ENCODE data around the gene CCDC148. TPM values are rescaled to one million over a fixed set of nuclear protein-coding genes. Genes with fewer than 3 reads are reported as not detected.

The CCDC148 gene
- total and polyA plus RNA-seq, 5 donors from 2014 or later, result not detected

DNA sequence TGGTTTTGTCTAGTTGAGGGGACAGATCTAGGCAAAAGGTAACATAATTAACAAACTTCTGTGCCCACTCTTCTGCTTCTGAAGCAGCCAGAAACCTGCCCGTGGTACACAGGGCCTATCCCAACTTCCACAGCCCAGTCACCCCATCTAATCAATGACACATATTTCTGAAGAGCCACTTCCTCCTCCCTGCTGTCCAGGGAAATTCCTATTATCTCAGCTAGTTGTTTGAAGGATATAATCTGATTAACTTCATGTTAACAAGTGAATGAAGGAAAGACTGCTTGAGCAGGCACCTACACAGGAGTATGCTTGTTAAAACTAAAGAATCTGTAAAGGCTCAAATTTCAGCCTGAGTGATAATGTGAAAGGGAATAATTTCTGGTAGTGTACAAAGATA, 61.4 kb downstream of the CCDC148 start:
- Mint-ChIP-seq H3K36me3 (no peaks in the 10 kb centered on the region), H3K27ac (no peak overlapping the region), H3K4me1 (peaks cover 0 to 6% (median under 1%) of the 10 kb centered on the region in 4 donors), H3K27me3 (peaks cover 12% of the 10 kb centered on the region), H3K4me3 (no peak overlapping the region), H3K9me3 (peaks cover 0 to 8% (median 3%) of the 10 kb centered on the region in 7 donors)
- ATAC-seq (ENCODE audit: low read depth in 2 of 2) (no peak), DNase-seq (no peak)
- H3K4me3 ChIP-seq (ENCODE audit: low read depth, low read length), result no peak overlapping the region
- no peaks in the 10 kb centered on the region for H3K9me3 ChIP-seq (ENCODE audit: control insufficient read depth in 2 of 2, low read length in 2 of 2)
- no peak overlapping the region for H3K27ac ChIP-seq (ENCODE audit: insufficient read depth, low read length, poor library complexity, severe bottlenecking)
- no peaks in the 10 kb centered on the region for H3K4me1 ChIP-seq (ENCODE audit: control insufficient read depth, insufficient read depth, low read length, poor library complexity, severe bottlenecking)
- H3K36me3 ChIP-seq (ENCODE audit: control insufficient read depth, insufficient read depth, low read length), result no peaks in the 10 kb centered on the region
- no peaks in the 10 kb centered on the region for H3K27me3 ChIP-seq (ENCODE audit: control insufficient read depth, insufficient read depth, low read length)

DNA sequence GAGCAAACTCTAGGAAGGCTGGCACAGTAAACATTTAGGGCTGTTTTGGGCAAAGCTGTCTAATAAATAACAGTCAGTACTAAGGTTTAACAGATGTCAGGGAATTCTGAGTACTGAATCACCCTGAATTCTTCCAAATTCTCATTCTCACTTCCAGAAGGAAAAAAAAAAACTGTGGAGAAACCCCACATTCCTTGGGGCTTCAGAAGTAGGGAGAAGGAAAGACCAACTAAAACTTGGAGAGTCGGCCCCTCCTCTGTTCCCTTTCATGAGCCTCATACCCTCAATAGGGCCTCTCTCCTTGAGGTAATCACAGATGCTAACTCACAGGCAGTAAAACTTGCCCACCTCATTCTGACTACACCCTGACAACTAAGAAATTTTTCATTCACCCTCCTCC, 62.1 kb downstream of the CCDC148 start:
- H3K36me3 ChIP-seq (ENCODE audit: control insufficient read depth, insufficient read depth, low read length), result no peaks in the 10 kb centered on the region
- H3K36me3 Mint-ChIP-seq, result no peaks in the 10 kb centered on the region
- H3K9me3 ChIP-seq (ENCODE audit: control insufficient read depth in 2 of 2, low read length in 2 of 2), result no peaks in the 10 kb centered on the region
- H3K4me3 ChIP-seq (ENCODE audit: low read depth, low read length), result no peak overlapping the region
- H3K27me3 ChIP-seq (ENCODE audit: control insufficient read depth, insufficient read depth, low read length), result no peaks in the 10 kb centered on the region
- H3K4me3 Mint-ChIP-seq, result no peak overlapping the region
- H3K4me1 ChIP-seq (ENCODE audit: control insufficient read depth, insufficient read depth, low read length, poor library complexity, severe bottlenecking), result no peaks in the 10 kb centered on the region
- H3K27ac ChIP-seq (ENCODE audit: insufficient read depth, low read length, poor library complexity, severe bottlenecking), result no peak overlapping the region
- DNase-seq, result no peak
- peaks cover 14% of the 10 kb centered on the region for H3K27me3 Mint-ChIP-seq
- H3K27ac Mint-ChIP-seq, result no peak overlapping the region
- peaks cover 0 to 6% (median under 1%) of the 10 kb centered on the region in 4 donors for H3K4me1 Mint-ChIP-seq
- H3K9me3 Mint-ChIP-seq, result peaks cover 0 to 2% (median 0%) of the 10 kb centered on the region in 7 donors
- ATAC-seq (ENCODE audit: low read depth in 2 of 2), result no peak

DNA sequence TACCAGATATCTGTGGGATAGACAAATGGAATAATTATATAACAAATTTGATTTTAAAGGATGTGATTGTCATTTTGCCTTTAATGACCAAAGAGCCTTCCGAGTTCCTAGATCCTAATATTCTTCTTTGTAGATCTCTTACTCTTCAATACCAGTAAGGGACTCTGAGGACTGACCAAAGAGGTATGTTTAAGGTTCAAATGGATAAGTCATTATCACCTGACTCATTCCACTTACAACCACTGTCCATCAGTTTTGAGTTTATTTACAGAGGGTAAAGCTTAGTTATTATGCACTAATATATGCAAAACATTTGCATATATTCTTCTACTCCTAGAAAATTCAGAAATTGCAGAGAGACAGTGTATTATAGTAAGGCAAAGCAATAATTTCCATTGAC, 62.7 kb downstream of the CCDC148 start:
- ATAC-seq (ENCODE audit: low read depth in 2 of 2), result no peak
- DNase-seq, result no peak
- H3K4me1 ChIP-seq (ENCODE audit: control insufficient read depth, insufficient read depth, low read length, poor library complexity, severe bottlenecking), result no peaks in the 10 kb centered on the region
- H3K27ac ChIP-seq (ENCODE audit: insufficient read depth, low read length, poor library complexity, severe bottlenecking), result no peak overlapping the region
- H3K4me3 ChIP-seq (ENCODE audit: low read depth, low read length), result no peak overlapping the region
- Mint-ChIP-seq H3K4me3 (no peak overlapping the region), H3K36me3 (no peaks in the 10 kb centered on the region), H3K9me3 (peaks cover 0 to 2% (median 0%) of the 10 kb centered on the region in 7 donors), H3K27me3 (peaks cover 14% of the 10 kb centered on the region), H3K27ac (no peak overlapping the region), H3K4me1 (peaks cover 0 to 6% (median under 1%) of the 10 kb centered on the region in 4 donors)
- no peaks in the 10 kb centered on the region for H3K9me3 ChIP-seq (ENCODE audit: control insufficient read depth in 2 of 2, low read length in 2 of 2)
- no peaks in the 10 kb centered on the region for H3K36me3 ChIP-seq (ENCODE audit: control insufficient read depth, insufficient read depth, low read length)
- no peaks in the 10 kb centered on the region for H3K27me3 ChIP-seq (ENCODE audit: control insufficient read depth, insufficient read depth, low read length)

DNA sequence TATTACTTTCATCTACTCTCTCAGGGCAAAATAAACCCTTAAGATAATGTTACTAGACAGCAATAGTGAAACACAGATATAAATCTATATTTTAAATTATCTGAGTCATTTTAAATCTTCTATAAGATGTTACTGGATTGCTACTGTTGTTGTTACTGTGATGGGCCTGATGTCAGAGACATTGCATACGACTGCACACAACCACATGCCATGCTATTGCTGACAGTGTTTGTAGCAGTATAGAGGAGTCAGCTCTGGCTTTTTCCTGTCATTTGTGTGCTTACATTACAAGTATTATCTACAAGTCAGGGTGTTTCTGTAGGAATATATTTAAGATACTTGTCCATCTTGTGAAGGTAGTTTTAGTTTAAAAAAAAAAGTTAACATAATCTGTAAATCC, 63.9 kb downstream of the CCDC148 start:
- peaks cover 14% of the 10 kb centered on the region for H3K27me3 Mint-ChIP-seq
- H3K4me3 Mint-ChIP-seq, result no peak overlapping the region
- no peak overlapping the region for H3K27ac Mint-ChIP-seq

DNA sequence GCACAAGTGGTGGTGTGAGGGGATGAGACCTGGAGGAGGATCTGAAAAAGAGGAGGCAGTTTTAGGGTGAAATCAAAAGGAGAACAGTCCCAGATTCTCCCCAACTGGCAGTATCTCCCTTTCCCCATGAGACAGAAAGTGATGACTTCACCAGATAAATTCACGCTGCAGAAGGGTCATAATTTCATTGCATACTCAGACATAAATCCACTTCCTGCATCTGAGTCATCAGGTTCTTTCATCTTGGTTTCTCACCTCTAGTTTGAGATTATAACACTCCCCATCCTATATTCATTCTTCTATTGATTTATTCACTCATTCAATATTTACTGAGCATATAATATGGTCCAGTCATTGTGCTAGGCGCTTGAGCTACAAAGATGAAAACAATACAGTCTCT, 64.7 kb downstream of the CCDC148 start:
- H3K36me3 Mint-ChIP-seq, result no peaks in the 10 kb centered on the region
- DNase-seq (peak in 1 of 3 donors; percentile 27), ATAC-seq (ENCODE audit: low read depth in 2 of 2) (peak; percentile 37 to 67)
- Histone ChIP-seq H3K9me3 (ENCODE audit: control insufficient read depth in 2 of 2, low read length in 2 of 2) (no peaks in the 10 kb centered on the region), H3K4me1 (ENCODE audit: control insufficient read depth, insufficient read depth, low read length, poor library complexity, severe bottlenecking) (no peaks in the 10 kb centered on the region), H3K36me3 (ENCODE audit: control insufficient read depth, insufficient read depth, low read length) (no peaks in the 10 kb centered on the region), H3K27me3 (ENCODE audit: control insufficient read depth, insufficient read depth, low read length) (no peaks in the 10 kb centered on the region), H3K4me3 (ENCODE audit: low read depth, low read length) (no peak overlapping the region), H3K27ac (ENCODE audit: insufficient read depth, low read length, poor library complexity, severe bottlenecking) (no peak overlapping the region)
- H3K9me3 Mint-ChIP-seq, result peaks cover 0 to 1% (median 0%) of the 10 kb centered on the region in 7 donors
- H3K27ac Mint-ChIP-seq, result no peak overlapping the region
- peaks cover 0 to 6% (median under 1%) of the 10 kb centered on the region in 4 donors for H3K4me1 Mint-ChIP-seq
- H3K4me3 Mint-ChIP-seq, result no peak overlapping the region
- H3K27me3 Mint-ChIP-seq, result peaks cover 14% of the 10 kb centered on the region

More for the DNA sequence above, 63.9 kb downstream of the CCDC148 start:
- no peak overlapping the region for H3K27ac ChIP-seq (ENCODE audit: insufficient read depth, low read length, poor library complexity, severe bottlenecking)
- no peaks in the 10 kb centered on the region for H3K4me1 ChIP-seq (ENCODE audit: control insufficient read depth, insufficient read depth, low read length, poor library complexity, severe bottlenecking)
- no peaks in the 10 kb centered on the region for H3K9me3 ChIP-seq (ENCODE audit: control insufficient read depth in 2 of 2, low read length in 2 of 2)
- ATAC-seq (ENCODE audit: low read depth in 2 of 2), result no peak
- no peak for DNase-seq
- peaks cover 0 to 6% (median under 1%) of the 10 kb centered on the region in 4 donors for H3K4me1 Mint-ChIP-seq
- H3K9me3 Mint-ChIP-seq, result peaks cover 0 to 2% (median 0%) of the 10 kb centered on the region in 7 donors
- H3K36me3 ChIP-seq (ENCODE audit: control insufficient read depth, insufficient read depth, low read length), result no peaks in the 10 kb centered on the region
- no peak overlapping the region for H3K4me3 ChIP-seq (ENCODE audit: low read depth, low read length)
- H3K27me3 ChIP-seq (ENCODE audit: control insufficient read depth, insufficient read depth, low read length), result no peaks in the 10 kb centered on the region
- H3K36me3 Mint-ChIP-seq, result no peaks in the 10 kb centered on the region

DNA sequence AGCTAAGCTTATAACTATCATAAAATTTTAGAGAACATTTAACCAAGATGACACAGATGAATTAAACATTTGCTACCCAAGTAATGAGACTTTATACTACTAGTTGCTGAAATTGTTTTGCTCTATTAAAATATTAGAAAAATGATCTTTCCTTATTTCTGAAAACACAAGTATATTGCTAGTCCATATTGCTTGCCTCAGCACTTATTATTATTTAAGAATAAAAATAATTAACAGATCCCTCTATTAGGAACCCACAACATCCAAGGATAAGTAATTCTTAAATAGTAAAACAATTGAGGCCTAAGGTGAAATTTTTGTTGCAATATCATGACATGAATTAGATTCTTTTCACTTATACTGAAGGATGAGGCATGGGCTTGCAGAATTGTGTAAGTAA, 65.2 kb downstream of the CCDC148 start:
- Histone ChIP-seq H3K27me3 (ENCODE audit: control insufficient read depth, insufficient read depth, low read length) (no peaks in the 10 kb centered on the region), H3K36me3 (ENCODE audit: control insufficient read depth, insufficient read depth, low read length) (no peaks in the 10 kb centered on the region), H3K4me1 (ENCODE audit: control insufficient read depth, insufficient read depth, low read length, poor library complexity, severe bottlenecking) (no peaks in the 10 kb centered on the region), H3K4me3 (ENCODE audit: low read depth, low read length) (no peak overlapping the region), H3K27ac (ENCODE audit: insufficient read depth, low read length, poor library complexity, severe bottlenecking) (no peak overlapping the region), H3K9me3 (ENCODE audit: control insufficient read depth in 2 of 2, low read length in 2 of 2) (no peaks in the 10 kb centered on the region)
- H3K27ac Mint-ChIP-seq, result no peak overlapping the region
- H3K4me3 Mint-ChIP-seq, result no peak overlapping the region
- H3K36me3 Mint-ChIP-seq, result no peaks in the 10 kb centered on the region
- peaks cover 11% of the 10 kb centered on the region for H3K27me3 Mint-ChIP-seq
- ATAC-seq (ENCODE audit: low read depth in 2 of 2) (no peak), DNase-seq (no peak)
- H3K4me1 Mint-ChIP-seq, result peaks cover 0 to 6% (median under 1%) of the 10 kb centered on the region in 4 donors
- H3K9me3 Mint-ChIP-seq, result peaks cover 0 to 3% (median 0%) of the 10 kb centered on the region in 7 donors

DNA sequence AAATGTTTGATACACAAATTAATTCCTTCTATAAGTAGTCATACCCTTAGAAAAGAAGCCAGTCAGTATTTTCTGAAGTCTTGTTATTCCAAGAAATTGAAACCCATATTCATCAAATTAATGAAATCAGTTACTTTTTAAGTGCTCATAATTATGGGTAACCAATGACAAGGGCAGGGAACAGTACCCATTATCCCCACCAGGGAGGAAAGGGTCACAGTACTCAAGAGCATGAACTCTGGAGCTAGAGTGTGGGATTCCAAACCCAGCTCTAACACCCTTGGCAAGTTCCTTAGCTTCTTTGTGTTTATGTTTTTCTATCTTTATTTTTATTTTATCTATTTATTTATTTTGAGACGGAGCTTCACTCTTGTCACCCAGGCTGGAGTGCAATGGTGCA, 68.4 kb downstream of the CCDC148 start:
- no peaks in the 10 kb centered on the region for H3K27me3 ChIP-seq (ENCODE audit: control insufficient read depth, insufficient read depth, low read length)
- H3K9me3 ChIP-seq (ENCODE audit: control insufficient read depth in 2 of 2, low read length in 2 of 2), result no peaks in the 10 kb centered on the region
- no peak overlapping the region for H3K4me3 ChIP-seq (ENCODE audit: low read depth, low read length)
- ATAC-seq (ENCODE audit: low read depth in 2 of 2) (no peak), DNase-seq (no peak)
- peaks cover 0 to 7% (median 0%) of the 10 kb centered on the region in 7 donors for H3K9me3 Mint-ChIP-seq
- no peaks in the 10 kb centered on the region for H3K4me1 ChIP-seq (ENCODE audit: control insufficient read depth, insufficient read depth, low read length, poor library complexity, severe bottlenecking)
- peaks cover 6% of the 10 kb centered on the region for H3K27me3 Mint-ChIP-seq
- H3K27ac ChIP-seq (ENCODE audit: insufficient read depth, low read length, poor library complexity, severe bottlenecking), result no peak overlapping the region
- no peaks in the 10 kb centered on the region for H3K36me3 ChIP-seq (ENCODE audit: control insufficient read depth, insufficient read depth, low read length)
- H3K36me3 Mint-ChIP-seq, result no peaks in the 10 kb centered on the region
- H3K4me3 Mint-ChIP-seq, result no peak overlapping the region
- H3K4me1 Mint-ChIP-seq, result peaks cover 0 to 6% (median under 1%) of the 10 kb centered on the region in 4 donors
- H3K27ac Mint-ChIP-seq, result no peak overlapping the region

DNA sequence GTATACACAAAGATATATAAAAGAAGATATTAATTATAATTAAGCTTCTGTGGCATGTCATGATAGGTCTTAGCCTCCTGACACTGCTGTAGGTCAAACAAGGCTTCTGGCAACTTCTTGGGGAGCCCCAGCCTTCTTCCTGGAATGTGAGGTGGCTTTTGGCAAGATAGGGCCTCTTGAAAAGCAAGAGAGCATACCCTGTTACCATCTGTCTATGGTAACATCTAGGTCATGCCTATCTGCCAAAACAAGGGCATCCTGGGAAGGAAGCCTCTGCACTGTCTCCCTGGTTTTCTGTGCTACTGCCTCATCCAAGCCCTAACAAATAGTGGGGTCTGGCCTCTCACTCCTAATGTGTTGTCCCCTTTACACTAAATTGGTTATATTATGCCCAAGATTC, 70.9 kb downstream of the CCDC148 start:
- Histone ChIP-seq H3K27ac (ENCODE audit: insufficient read depth, low read length, poor library complexity, severe bottlenecking) (no peak overlapping the region), H3K4me1 (ENCODE audit: control insufficient read depth, insufficient read depth, low read length, poor library complexity, severe bottlenecking) (no peaks in the 10 kb centered on the region), H3K9me3 (ENCODE audit: control insufficient read depth in 2 of 2, low read length in 2 of 2) (no peaks in the 10 kb centered on the region), H3K4me3 (ENCODE audit: low read depth, low read length) (no peak overlapping the region), H3K27me3 (ENCODE audit: control insufficient read depth, insufficient read depth, low read length) (no peaks in the 10 kb centered on the region), H3K36me3 (ENCODE audit: control insufficient read depth, insufficient read depth, low read length) (no peaks in the 10 kb centered on the region)
- DNase-seq (no peak), ATAC-seq (ENCODE audit: low read depth in 2 of 2) (no peak)
- Mint-ChIP-seq H3K4me3 (no peak overlapping the region), H3K36me3 (no peaks in the 10 kb centered on the region), H3K9me3 (peaks cover 0 to 7% (median 0%) of the 10 kb centered on the region in 7 donors), H3K27ac (no peak overlapping the region), H3K4me1 (no peaks in the 10 kb centered on the region), H3K27me3 (peaks cover 9% of the 10 kb centered on the region)

All from CD4-positive, CD25-positive, alpha-beta regulatory T cell (primary cell).